Spleen (tissue), 7 donors: ENCODE measurements around the gene USH2A.

Source experiments
- CTCF ChIP-seq, 11 experiments: fragments of 200-600 bp in 7 of 11; fragments of 450-650 bp in 4 of 11; sonication (generic) in 4 of 11; IDR thresholded peaks in 8 of 11; conservative IDR thresholded peaks in 3 of 11; 1 replicate in 7 of 11; 2 replicates in 4 of 11; pipeline versions ENCODE4 v1.4.0 to v1.8.0; 2016 to 2021; ENCODE audit warnings: antibody characterized with exemption in 11 of 11, inconsistent platforms in 4 of 11, mild to moderate bottlenecking in 1 of 11
- POLR2A ChIP-seq, 3 donors: fragments of 450-650 bp; IDR thresholded peaks; one replicate each; pipeline ENCODE4 v1.5.1; 2017; ENCODE audit warnings: antibody characterized with exemption in 3 of 3, mild to moderate bottlenecking in 1 of 3
- donor health status: DM: no; HTN: no; CAD: no; lungs with moderate emphysema.
- donor health status: DM: no; HTN: no; CAD: no.
- donor health status: DM: no; HTN: no; CAD: no.

GRCh38 chr1:216184126-216184680, 239.0 kb downstream of the USH2A start:
- no peak for TF ChIP-seq POLR2A (IDR thresholded peaks at IDR 0.05)
- TF ChIP-seq CTCF (IDR thresholded peaks at IDR 0.05 in 8 of 11, conservative IDR thresholded peaks at IDR 0.05 in 3 of 11), result no peak
